Loucy (cell line): ENCODE data around the gene LHFPL4.

Experiments
- H2AFZ ChIP-seq: fragments of 200-600 bp; sonication (generic); 2 replicates; pipeline ENCODE4 v1.6.0; 2016; ENCODE audit warnings: antibody characterized with exemption, mild to moderate bottlenecking, low read length, moderate library complexity
- H3F3A ChIP-seq: fragments of 200-600 bp; 2 replicates; pipeline ENCODE4 v1.6.0; 2016; ENCODE audit warnings: antibody characterized with exemption, low read depth, mild to moderate bottlenecking
- H3K27me3 ChIP-seq: fragments of 200-600 bp; sonication (generic); 2 replicates; pipeline ENCODE4 v1.6.1; 2014; ENCODE audit warnings: low read length, mild to moderate bottlenecking; ENCODE audit not compliant: insufficient read depth, poor library complexity, severe bottlenecking
- H3K36me3 ChIP-seq: fragments of 200-600 bp; sonication (generic); 2 replicates; pipeline ENCODE4 v1.6.1; 2016; ENCODE audit warnings: low read length; ENCODE audit not compliant: insufficient read depth
- H3K4me1 ChIP-seq: fragments of 200-600 bp; sonication (generic); 2 replicates; pipeline ENCODE4 v1.5.1; 2014; ENCODE audit warnings: low read length, mild to moderate bottlenecking; ENCODE audit not compliant: insufficient read depth, poor library complexity, severe bottlenecking
- H3K4me2 ChIP-seq: fragments of 200-600 bp; sonication (generic); 2 replicates; pipeline ENCODE4 v1.6.0; 2014; ENCODE audit warnings: antibody characterized with exemption, low read length, low read depth, mild to moderate bottlenecking; ENCODE audit not compliant: poor library complexity, severe bottlenecking
- H3K4me3 ChIP-seq: fragments of 200-600 bp; sonication (generic); 2 replicates; pipeline ENCODE4 v1.5.1; 2014; ENCODE audit warnings: low read length, mild to moderate bottlenecking, mixed read lengths; ENCODE audit not compliant: poor library complexity, severe bottlenecking
- H3K79me2 ChIP-seq: fragments of 200-600 bp; sonication (generic); 2 replicates; pipeline ENCODE4 v1.6.1; 2014; ENCODE audit warnings: low read length; ENCODE audit not compliant: insufficient read depth
- H3K9ac ChIP-seq: fragments of 200-600 bp; sonication (generic); 2 replicates; pipeline ENCODE4 v1.6.0; 2014; ENCODE audit warnings: mild to moderate bottlenecking, low read depth, low read length, moderate library complexity; ENCODE audit not compliant: poor library complexity, severe bottlenecking
- H3K9me2 ChIP-seq: fragments of 200-600 bp; sonication (generic); replicated peaks from 2 replicates; pipeline ENCODE4 v1.6.1; 2016; ENCODE audit warnings: low read depth, low read length, mixed read lengths
- H3K9me3 ChIP-seq: fragments of 200-600 bp; sonication (generic); 2 replicates; pipeline ENCODE4 v1.6.1; 2014; ENCODE audit warnings: mild to moderate bottlenecking, antibody characterized with exemption, low read length, low read depth; ENCODE audit not compliant: insufficient read depth
- H4K20me1 ChIP-seq: fragments of 200-600 bp; sonication (generic); 2 replicates; pipeline ENCODE4 v1.6.0; 2014; ENCODE audit warnings: antibody characterized with exemption, low read length, mild to moderate bottlenecking; ENCODE audit not compliant: insufficient read depth, poor library complexity, severe bottlenecking
- CTCF ChIP-seq: fragments of 200-600 bp; sonication (generic); conservative IDR thresholded peaks from 2 replicates; pipeline ENCODE4 v1.5.1; 2014; ENCODE audit warnings: mild to moderate bottlenecking, antibody characterized with exemption, low read length
- EZH2phosphoT487 ChIP-seq: fragments of 200-600 bp; IDR thresholded peaks from 2 replicates; pipeline ENCODE4 v1.6.1; 2018; ENCODE audit warnings: antibody characterized with exemption, mild to moderate bottlenecking, moderate library complexity, borderline replicate concordance

The LHFPL4 gene

DNA sequence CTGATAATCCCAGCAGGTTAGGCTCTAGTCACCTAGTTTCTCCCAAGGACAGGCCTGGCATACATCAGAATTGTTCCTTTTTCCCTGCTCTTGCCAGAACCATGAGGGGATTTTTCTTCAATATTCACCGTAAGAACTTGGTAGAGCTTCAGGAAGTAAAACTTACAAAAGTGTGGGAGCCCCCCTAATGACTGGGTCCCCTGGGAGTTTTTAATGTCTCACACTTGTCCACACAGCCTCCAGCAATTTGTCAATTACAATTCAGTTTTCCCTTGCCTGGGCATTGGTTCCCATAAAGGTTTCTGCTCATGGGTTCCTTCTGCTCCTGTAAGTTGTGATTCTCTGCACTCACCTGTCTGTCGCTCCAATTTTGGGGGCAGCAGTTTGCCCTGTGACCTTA is 28.5 kb downstream of the LHFPL4 start:
- Histone ChIP-seq H3K4me2 (no peak overlapping the region), H3K9me3 (no peaks in the 10 kb centered on the region), H3K36me3 (no peaks in the 10 kb centered on the region), H3F3A (no peaks in the 10 kb centered on the region), H3K79me2 (no peaks in the 10 kb centered on the region), H3K4me1 (no peaks in the 10 kb centered on the region), H3K9ac (no peak overlapping the region), H3K27me3 (no peaks in the 10 kb centered on the region), H3K4me3 (no peak overlapping the region), H3K9me2 (no peaks in the 10 kb centered on the region), H2AFZ (no peak overlapping the region), H4K20me1 (no peaks in the 10 kb centered on the region)
- TF ChIP-seq EZH2phosphoT487 = no peak
- TF ChIP-seq CTCF = no peak

DNA sequence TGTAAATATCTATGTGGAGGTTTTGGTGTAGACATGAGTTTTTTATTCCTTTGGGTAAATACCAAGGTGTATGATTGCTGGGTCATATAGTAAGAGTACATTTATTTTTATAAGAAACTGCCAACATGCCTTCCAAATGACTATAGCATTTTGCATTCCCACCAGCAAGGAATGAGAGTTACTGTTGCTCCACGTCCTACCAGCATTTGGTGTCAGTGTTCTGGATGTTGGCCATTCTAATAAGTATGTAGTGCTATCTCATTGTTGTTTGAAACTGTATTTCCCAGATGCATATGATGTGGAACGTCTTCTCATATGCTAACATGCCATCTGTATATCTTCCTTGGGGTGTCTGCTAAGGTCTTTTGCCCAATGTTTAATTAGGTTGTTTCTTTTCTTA is 38.7 kb downstream of the LHFPL4 start:
- Histone ChIP-seq H3F3A (no peaks in the 10 kb centered on the region), H2AFZ (no peak overlapping the region), H4K20me1 (no peaks in the 10 kb centered on the region), H3K9me3 (no peaks in the 10 kb centered on the region), H3K4me1 (no peaks in the 10 kb centered on the region), H3K79me2 (no peaks in the 10 kb centered on the region), H3K4me2 (no peak overlapping the region), H3K9me2 (no peaks in the 10 kb centered on the region), H3K36me3 (no peaks in the 10 kb centered on the region), H3K9ac (no peak overlapping the region), H3K27me3 (no peaks in the 10 kb centered on the region), H3K4me3 (no peak overlapping the region)
- TF ChIP-seq CTCF = no peak
- no peak for TF ChIP-seq EZH2phosphoT487

- Histone ChIP-seq H3K4me3 (no peak overlapping the region), H3K9ac (no peak overlapping the region), H3K9me2 (no peaks in the 10 kb centered on the region), H3K9me3 (no peaks in the 10 kb centered on the region), H3K79me2 (no peaks in the 10 kb centered on the region), H3F3A (no peaks in the 10 kb centered on the region), H3K36me3 (no peaks in the 10 kb centered on the region), H2AFZ (no peak overlapping the region), H3K4me2 (no peak overlapping the region), H3K4me1 (no peaks in the 10 kb centered on the region), H4K20me1 (no peaks in the 10 kb centered on the region), H3K27me3 (no peaks in the 10 kb centered on the region)
- TF ChIP-seq EZH2phosphoT487 (no peak), CTCF (no peak)
Measured at GRCh38 chr3:9514306-9514705, 39.3 kb downstream of the LHFPL4 start.
